NK-92 (cell line): Measurements from ENCODE around the gene ZFP62.

ENCODE experiments used
- DNase-seq: peaks from one replicate; lab custom pipeline; 2025; ENCODE audit not compliant: unreplicated experiment; lab: John Stamatoyannopoulos, UW

ZFP62 gene

GRCh38 chr5:180869587-180869986 lies 8.5 kb upstream of the ZFP62 start:
- DNase-seq, result no peak

GRCh38 chr5:180868960-180869359 lies 7.9 kb upstream of the ZFP62 start:
- DNase-seq, result no peak

GRCh38 chr5:180866985-180867384 lies 5.9 kb upstream of the ZFP62 start:
- DNase-seq, result no peak

- DNase-seq, result no peak
These were observed 5.1 kb upstream of the ZFP62 start for GRCh38 chr5:180865981-180866695.

- no peak for DNase-seq
These were observed 1.6 kb upstream of the ZFP62 start for GRCh38 chr5:180862645-180863044.

- no peak for DNase-seq
These were observed 696 bp downstream of the ZFP62 start for GRCh38 chr5:180860273-180860886.

- DNase-seq, result no peak
These were observed 2.5 kb downstream of the ZFP62 start for GRCh38 chr5:180858586-180858985.

GRCh38 chr5:180853848-180854176 lies 7.3 kb downstream of the ZFP62 start:
- no peak for DNase-seq

GRCh38 chr5:180853121-180853847 lies 7.8 kb downstream of the ZFP62 start:
- no peak for DNase-seq

GRCh38 chr5:180852495-180852894 lies 8.6 kb downstream of the ZFP62 start:
- no peak for DNase-seq

GRCh38 chr5:180850434-180851078 lies 10.5 kb downstream of the ZFP62 start:
- DNase-seq, result no peak

- DNase-seq, result no peak
These were observed 11.2 kb downstream of the ZFP62 start for GRCh38 chr5:180849827-180850226.

- DNase-seq, result no peak
These were observed 12.2 kb downstream of the ZFP62 start for GRCh38 chr5:180848878-180849277.

- no peak for DNase-seq
These were observed 12.8 kb downstream of the ZFP62 start for GRCh38 chr5:180848265-180848664.

GRCh38 chr5:180847026-180847425 lies 14.1 kb downstream of the ZFP62 start:
- no peak for DNase-seq

- no peak for DNase-seq
These were observed 16.2 kb downstream of the ZFP62 start for GRCh38 chr5:180844858-180845257.

GRCh38 chr5:180844432-180844831 lies 16.6 kb downstream of the ZFP62 start:
- DNase-seq, result no peak

- DNase-seq, result no peak
These were observed 21.1 kb downstream of the ZFP62 start for GRCh38 chr5:180839935-180840334.

GRCh38 chr5:180839227-180839626 lies 21.8 kb downstream of the ZFP62 start:
- DNase-seq, result no peak

GRCh38 chr5:180837478-180837877 lies 23.6 kb downstream of the ZFP62 start:
- DNase-seq, result no peak

GRCh38 chr5:180832638-180833068 lies 28.4 kb downstream of the ZFP62 start:
- DNase-seq, result no peak
